BLaER1 treated with 17β-estradiol and CSF1 and Interleukin-3, amounts not matched to agents 10 nM and 100 nM (cell line): ENCODE measurements around the gene PRRC2B.
A peak's percentile ranks its signal among the peaks of the same experiment; 100 is the strongest.
"Not testable (repeated sequence)": the region's sequence is repeated elsewhere in the genome, so short reads cannot be mapped to it uniquely, and the experiment has no call there.

ENCODE experiments used
- H3K27ac ChIP-seq, 11 experiments: shearing (Covaris generic); formaldehyde crosslinking; 2 replicates each; pipeline ENCODE4 v1.8.1; 2022
- H3K27me3 ChIP-seq, 11 experiments: shearing (Covaris generic); formaldehyde crosslinking; 2 replicates each; pipeline ENCODE4 v1.8.1; 2022
- H3K36me3 ChIP-seq, 11 experiments: shearing (Covaris generic); formaldehyde crosslinking; 2 replicates each; pipeline ENCODE4 v1.8.1; 2022
- H3K4me1 ChIP-seq, 10 experiments: shearing (Covaris generic); formaldehyde crosslinking; 2 replicates each; pipeline ENCODE4 v1.8.1; 2022
- H3K4me2 ChIP-seq, 11 experiments: shearing (Covaris generic); formaldehyde crosslinking; 2 replicates each; pipeline ENCODE4 v1.8.1; 2022
- H3K4me3 ChIP-seq, 10 experiments: shearing (Covaris generic); formaldehyde crosslinking; 2 replicates each; pipeline ENCODE4 v1.8.1; 2022
- H3K9ac ChIP-seq, 11 experiments: shearing (Covaris generic); formaldehyde crosslinking; 2 replicates each; pipeline ENCODE4 v1.8.1; 2022
- H3K9me3 ChIP-seq, 11 experiments: shearing (Covaris generic); formaldehyde crosslinking; replicated peaks in 1 of 11; 2 replicates each; pipeline ENCODE4 v1.8.1; 2022
- H4K20me1 ChIP-seq, 11 experiments: shearing (Covaris generic); formaldehyde crosslinking; 2 replicates each; pipeline ENCODE4 v1.8.1; 2022
- Cebpa-rat ChIP-seq, 11 experiments: shearing (Covaris generic); IDR thresholded peaks; 2 replicates each; pipeline ENCODE4 v1.8.1; 2022

Gene PRRC2B

DNA sequence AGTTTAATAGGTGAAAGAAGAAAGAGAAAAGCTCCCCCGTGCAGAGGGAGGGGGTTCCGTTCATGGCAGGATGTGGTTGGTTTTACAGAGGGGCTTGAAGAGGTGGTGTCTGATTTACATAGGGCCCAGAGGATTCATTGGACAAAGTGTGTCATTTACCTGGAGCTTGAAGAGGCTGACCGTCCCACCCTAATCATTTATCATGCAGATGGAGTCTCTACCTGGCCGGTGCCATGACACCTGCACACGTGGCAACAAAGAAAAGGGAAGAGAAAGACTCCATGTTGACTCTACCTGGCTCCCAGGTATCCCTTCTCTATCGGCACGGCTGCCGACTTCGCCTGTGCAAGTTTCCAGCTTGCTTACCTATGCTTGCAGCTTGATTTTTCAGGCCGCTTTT, 35.3 kb upstream of the PRRC2B start:
- H3K27ac ChIP-seq = peak overlapping the region in 4 of 11 experiments; percentile 18 to 62 (median 46); a peak in 5 of 22 replicates
- H3K9ac ChIP-seq = no peak overlapping the region
- peak overlapping the region in 7 of 11 experiments; percentile 0 to 80 (median 74); a peak in 11 of 22 replicates for H3K4me2 ChIP-seq
- no peaks in the 10 kb centered on the region for H3K36me3 ChIP-seq
- no peak overlapping the region for H3K4me3 ChIP-seq
- no peaks in the 10 kb centered on the region for H4K20me1 ChIP-seq
- peaks cover 25 to 61% (median 48%) of the 10 kb centered on the region in 10 experiments for H3K4me1 ChIP-seq
- H3K27me3 ChIP-seq = no peaks in the 10 kb centered on the region
- no peak for TF ChIP-seq Cebpa-rat (IDR thresholded peaks at IDR 0.05)
- no peaks in the 10 kb centered on the region for H3K9me3 ChIP-seq

DNA sequence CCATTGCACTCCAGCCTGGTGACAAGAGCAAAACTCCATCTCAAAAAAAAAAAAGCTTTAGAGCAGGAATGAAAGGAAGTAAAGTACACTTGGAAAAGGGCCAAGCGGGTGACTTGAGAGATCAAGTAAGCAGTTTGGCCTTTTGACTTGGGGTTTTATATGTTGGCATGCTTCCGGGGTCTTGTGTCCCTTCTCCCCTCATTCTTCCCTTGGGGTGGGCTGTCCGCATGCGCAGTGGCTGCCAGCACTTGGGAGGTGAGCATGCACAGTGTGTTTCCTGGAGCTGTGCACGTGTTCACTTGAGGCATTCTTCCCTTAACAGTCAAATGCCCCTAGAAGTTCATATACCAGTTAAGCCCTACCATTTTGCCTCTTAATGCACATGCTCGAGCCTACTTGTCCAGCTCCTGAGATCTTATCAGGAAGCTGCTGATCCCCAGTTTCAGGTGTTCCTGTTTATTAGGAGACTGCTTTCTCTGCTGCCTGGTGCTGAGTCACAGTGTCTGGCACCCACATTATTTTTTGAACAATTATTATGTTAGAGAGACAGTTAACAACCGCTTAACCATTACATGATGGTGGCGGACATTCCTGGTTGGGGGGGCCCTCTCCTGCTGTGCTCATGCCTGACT, 32.6 kb upstream of the PRRC2B start:
- no peaks in the 10 kb centered on the region for H4K20me1 ChIP-seq
- no peaks in the 10 kb centered on the region for H3K9me3 ChIP-seq
- peaks cover 23 to 47% (median 36%) of the 10 kb centered on the region in 10 experiments for H3K4me1 ChIP-seq
- no peak overlapping the region; a peak in 1 of 22 replicates for H3K9ac ChIP-seq
- no peaks in the 10 kb centered on the region for H3K27me3 ChIP-seq
- no peaks in the 10 kb centered on the region for H3K36me3 ChIP-seq
- H3K27ac ChIP-seq = peak overlapping the region in 3 of 11 experiments; percentile 22 to 37 (median 23); a peak in 3 of 22 replicates
- H3K4me2 ChIP-seq = peak overlapping the region; percentile 28 to 86 (median 53); a peak in 21 of 22 replicates
- no peak for TF ChIP-seq Cebpa-rat (IDR thresholded peaks at IDR 0.05)
- no peak overlapping the region for H3K4me3 ChIP-seq

DNA sequence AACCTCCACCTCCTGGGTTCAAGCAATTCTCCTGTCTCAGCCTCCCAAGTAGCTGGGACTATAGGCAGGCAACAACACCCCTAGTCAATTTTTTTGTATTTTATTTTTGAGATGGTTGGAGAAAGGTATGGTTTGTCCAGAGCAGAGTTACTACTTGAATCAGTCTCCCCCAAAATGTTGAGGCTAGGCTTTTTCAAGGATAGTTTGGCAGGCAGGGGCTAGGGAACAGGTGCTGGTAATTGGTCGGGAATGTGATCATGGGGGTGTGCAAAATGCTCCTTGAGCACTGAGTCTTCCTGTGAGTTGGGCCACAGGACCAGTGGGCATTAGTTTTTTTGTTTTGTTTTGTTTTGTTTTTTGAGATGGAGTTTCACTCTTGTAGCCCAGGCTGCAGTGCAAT, 28.3 kb upstream of the PRRC2B start:
- Histone ChIP-seq H3K36me3 (no peaks in the 10 kb centered on the region), H3K4me2 (no peak overlapping the region), H3K4me1 (peaks cover 16 to 37% (median 22%) of the 10 kb centered on the region in 10 experiments)

DNA sequence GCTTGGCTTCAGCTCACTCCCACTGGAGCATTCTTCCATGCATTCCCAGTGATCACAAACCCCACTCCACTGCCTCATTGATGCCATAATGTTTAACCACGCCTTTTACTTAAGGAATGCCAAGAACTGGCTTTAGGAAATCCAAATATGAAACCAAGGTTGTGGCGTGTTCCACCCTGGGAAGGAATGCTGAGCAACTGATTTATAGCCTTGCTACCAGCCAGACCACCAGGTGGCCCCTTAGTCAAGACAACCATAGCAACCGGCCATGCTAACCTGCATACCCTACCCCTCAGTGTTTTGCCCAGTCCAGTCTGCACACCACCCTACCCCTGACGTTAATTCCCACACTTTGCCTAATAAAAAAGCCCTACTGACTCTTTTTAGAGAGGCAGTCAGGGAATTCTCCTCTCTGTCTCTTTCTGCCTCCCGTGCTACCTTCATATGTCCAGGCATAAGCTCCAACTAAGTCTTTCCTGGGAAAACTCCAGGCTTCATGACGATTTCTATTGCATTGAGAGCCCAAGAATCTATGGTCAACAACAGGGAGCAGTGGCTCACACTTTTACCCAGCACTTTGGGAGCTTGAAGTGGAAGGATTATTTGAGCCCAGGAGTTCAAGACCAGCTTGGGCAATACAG, 27.0 kb upstream of the PRRC2B start:
- Histone ChIP-seq H3K9me3 (0 out of 22 replicates have a peak, but pooled peaks cover 0 to 2% (median 0%) of the 10 kb centered on the region in 11 experiments), H3K4me2 (peak overlapping the region in 1 of 11 experiments; percentile 6; a peak in 1 of 22 replicates), H3K4me1 (peaks cover 7 to 31% (median 15%) of the 10 kb centered on the region in 10 experiments; a peak in 19 of 20 replicates), H3K36me3 (no peaks in the 10 kb centered on the region), H3K4me3 (no peak overlapping the region), H3K27ac (no peak overlapping the region), H3K27me3 (no peaks in the 10 kb centered on the region), H3K9ac (no peak overlapping the region), H4K20me1 (no peaks in the 10 kb centered on the region)
- TF ChIP-seq Cebpa-rat (IDR thresholded peaks at IDR 0.05) = no peak

More for the DNA sequence above, 28.3 kb upstream of the PRRC2B start:
- Histone ChIP-seq H3K9me3 (no peaks in the 10 kb centered on the region), H4K20me1 (no peaks in the 10 kb centered on the region), H3K4me3 (no peak overlapping the region), H3K27me3 (no peaks in the 10 kb centered on the region), H3K27ac (no peak overlapping the region), H3K9ac (no peak overlapping the region)
- TF ChIP-seq Cebpa-rat (IDR thresholded peaks at IDR 0.05) = no peak

DNA sequence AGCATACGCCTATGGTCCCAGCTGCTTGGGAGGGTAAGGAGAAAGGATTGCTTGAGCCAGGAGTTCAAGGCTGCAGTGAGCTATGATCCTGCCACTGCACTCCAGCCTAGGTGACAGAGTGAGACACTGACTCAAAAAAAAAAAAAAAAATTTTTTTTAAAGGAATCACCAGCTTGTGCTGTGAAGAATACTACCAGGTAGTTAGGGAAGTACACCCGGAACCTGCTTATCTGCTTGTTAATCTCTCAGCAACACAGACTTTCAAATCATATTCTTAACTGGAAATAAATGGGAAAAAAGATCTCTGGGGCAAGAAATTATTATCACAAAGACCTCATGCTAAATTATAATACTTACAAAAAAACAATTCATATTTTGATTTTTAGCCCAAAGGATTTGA, 26.4 kb upstream of the PRRC2B start:
- H3K4me1 ChIP-seq = peaks cover 9 to 34% (median 20%) of the 10 kb centered on the region in 10 experiments
- no peaks in the 10 kb centered on the region for H3K27me3 ChIP-seq
- no peak overlapping the region for H3K4me2 ChIP-seq
- no peak overlapping the region for H3K27ac ChIP-seq
- no peak overlapping the region for H3K4me3 ChIP-seq
- 0 out of 22 replicates have a peak, but pooled peaks cover 0 to 4% (median 0%) of the 10 kb centered on the region in 11 experiments for H3K9me3 ChIP-seq
- H3K9ac ChIP-seq = no peak overlapping the region; a peak in 1 of 22 replicates
- no peaks in the 10 kb centered on the region for H3K36me3 ChIP-seq
- H4K20me1 ChIP-seq = no peaks in the 10 kb centered on the region
- TF ChIP-seq Cebpa-rat (IDR thresholded peaks at IDR 0.05) = no peak

DNA sequence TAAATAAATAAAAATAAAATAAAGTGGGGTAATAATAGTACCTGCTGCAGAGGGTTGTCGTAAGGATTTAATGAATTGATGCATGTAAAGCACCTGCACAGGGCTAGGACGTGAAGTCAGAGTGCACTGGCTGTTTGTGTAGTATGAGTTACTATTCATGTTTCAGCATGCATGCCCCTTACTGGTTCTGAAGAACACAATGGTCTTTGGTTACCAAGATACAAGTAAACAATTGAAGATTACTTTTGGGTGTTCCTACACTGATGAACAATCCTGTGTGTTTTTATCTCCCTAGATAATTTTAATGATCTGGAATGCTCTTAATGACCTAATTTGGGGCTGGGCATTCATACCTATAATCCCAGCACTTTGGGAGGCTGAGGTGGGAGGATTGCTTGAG, 23.2 kb upstream of the PRRC2B start:
- Histone ChIP-seq H4K20me1 (no peaks in the 10 kb centered on the region), H3K36me3 (no peaks in the 10 kb centered on the region), H3K4me1 (peaks cover 21 to 45% (median 32%) of the 10 kb centered on the region in 10 experiments), H3K9ac (no peak overlapping the region), H3K27me3 (no peaks in the 10 kb centered on the region), H3K4me3 (no peak overlapping the region), H3K9me3 (0 out of 22 replicates have a peak, but pooled peaks cover 0 to 4% (median 0%) of the 10 kb centered on the region in 11 experiments), H3K27ac (no peak overlapping the region), H3K4me2 (no peak overlapping the region)
- no peak for TF ChIP-seq Cebpa-rat (IDR thresholded peaks at IDR 0.05)

DNA sequence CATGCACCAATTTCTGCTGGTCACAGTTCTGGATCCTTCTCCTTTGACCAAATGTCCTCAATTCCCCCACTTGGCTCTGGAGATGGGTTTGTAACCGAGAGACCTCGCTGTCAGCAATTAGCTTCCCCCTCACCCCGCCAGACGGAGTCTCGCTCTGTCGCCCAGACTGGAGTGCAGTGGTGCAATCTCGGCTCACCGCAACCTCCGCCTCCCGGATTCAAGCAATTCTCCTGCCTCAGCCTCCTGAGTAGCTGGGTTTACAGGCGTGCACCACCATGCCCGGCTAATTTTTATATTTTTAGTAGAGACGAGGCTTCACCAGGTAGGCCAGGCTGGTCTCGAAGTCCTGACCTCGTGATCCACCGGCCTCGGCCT, 21.3 kb upstream of the PRRC2B start:
- H3K9me3 ChIP-seq, H4K20me1 ChIP-seq, H3K27me3 ChIP-seq, H3K36me3 ChIP-seq: not testable (repeated sequence)
- peaks cover 21 to 35% (median 32%) of the 10 kb centered on the region in 10 experiments for H3K4me1 ChIP-seq
- H3K4me2 ChIP-seq = peak overlapping the region; percentile 84 to 95 (median 89)
- peak in 9 of 11 experiments; percentile 23 to 93 (median 76); a peak in 15 of 22 replicates for TF ChIP-seq Cebpa-rat (IDR thresholded peaks at IDR 0.05)
- H3K9ac ChIP-seq = peak overlapping the region; percentile 82 to 94 (median 88)
- peak overlapping the region; percentile 77 to 98 (median 94) for H3K27ac ChIP-seq
- H3K4me3 ChIP-seq = peak overlapping the region; percentile 59 to 75 (median 67)

DNA sequence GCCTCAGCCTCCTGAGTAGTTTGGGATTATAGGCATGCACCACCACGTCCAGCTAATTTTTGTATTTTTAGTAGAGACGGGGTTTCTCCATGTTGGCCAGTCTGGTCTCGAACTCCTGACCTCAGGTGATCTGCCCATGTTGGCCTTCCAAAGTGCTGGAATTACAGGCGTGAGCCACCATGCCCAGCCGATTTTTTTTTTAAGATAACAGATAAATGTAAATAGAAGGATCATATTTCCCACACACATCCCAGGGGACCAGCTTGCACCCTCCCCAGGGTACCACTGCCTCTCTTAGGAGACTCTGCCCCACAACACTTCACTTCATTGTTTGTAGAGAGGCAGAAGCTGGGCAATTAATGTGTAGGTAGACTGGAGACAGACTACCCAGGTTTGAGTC, 19.2 kb upstream of the PRRC2B start:
- not testable (repeated sequence) for H3K9me3 ChIP-seq, H3K27me3 ChIP-seq, H4K20me1 ChIP-seq, H3K36me3 ChIP-seq
- H3K4me3 ChIP-seq = peak overlapping the region in 9 of 10 experiments; percentile 59 to 75 (median 68); a peak in 16 of 20 replicates
- peaks cover 21 to 35% (median 32%) of the 10 kb centered on the region in 10 experiments for H3K4me1 ChIP-seq
- H3K9ac ChIP-seq = peak overlapping the region in 10 of 11 experiments; percentile 82 to 94 (median 88); a peak in 18 of 22 replicates
- H3K27ac ChIP-seq = peak overlapping the region in 9 of 11 experiments; percentile 87 to 98 (median 94); a peak in 18 of 22 replicates
- H3K4me2 ChIP-seq = peak overlapping the region; percentile 65 to 90 (median 84)

DNA sequence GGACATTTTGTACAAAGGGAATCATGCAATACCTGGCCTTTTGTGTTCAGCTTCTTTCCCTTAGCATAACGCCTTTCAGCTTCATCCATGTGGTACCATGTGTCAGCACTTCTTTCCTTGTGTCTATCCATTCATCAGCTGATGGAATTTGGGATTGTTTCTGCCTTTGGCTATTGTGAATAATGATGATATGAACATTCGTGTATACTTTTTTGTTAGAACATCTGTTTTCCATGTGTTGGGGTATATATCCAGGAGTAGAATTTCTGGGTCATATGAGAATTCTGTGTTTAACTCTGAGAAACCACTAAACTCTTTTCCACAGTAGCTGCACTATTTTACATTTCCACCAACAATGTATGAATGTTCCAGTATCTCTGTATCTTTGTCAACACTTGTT, 14.8 kb upstream of the PRRC2B start:
- no peaks in the 10 kb centered on the region for H4K20me1 ChIP-seq
- no peaks in the 10 kb centered on the region for H3K9me3 ChIP-seq
- no peak overlapping the region for H3K4me3 ChIP-seq
- H3K27me3 ChIP-seq = no peaks in the 10 kb centered on the region
- TF ChIP-seq Cebpa-rat (IDR thresholded peaks at IDR 0.05) = no peak
- peaks cover 7 to 16% (median 14%) of the 10 kb centered on the region in 10 experiments; a peak in 19 of 20 replicates for H3K4me1 ChIP-seq
- H3K36me3 ChIP-seq = no peaks in the 10 kb centered on the region
- no peak overlapping the region for H3K9ac ChIP-seq
- no peak overlapping the region for H3K27ac ChIP-seq
- H3K4me2 ChIP-seq = no peak overlapping the region
